A673 (cell line): Measurements from ENCODE around the gene TDO2. TPM values are rescaled to one million over a fixed set of nuclear protein-coding genes. Genes with fewer than 3 reads are reported as not detected.
"Not testable (repeated sequence)": the region's sequence is repeated elsewhere in the genome, so short reads cannot be mapped to it uniquely, and the experiment has no call there.

Source experiments
- BruUV-seq: library from RNA; stranded (reverse); fragments of 400-500 nt; replicated peaks from 2 replicates; lab custom pipeline; 2021; lab: Mats Ljungman, UMichigan
- CTCF ChIA-PET: fragments of 300-600 bp; sonication (Branson Sonifier 250); formaldehyde crosslinking; loops from one replicate; lab custom pipeline; 2022; ENCODE audit warnings: antibody characterized with exemption; lab: Charles Lee
- POLR2A ChIA-PET: fragments of 300-600 bp; sonication (Branson Sonifier 250); formaldehyde crosslinking; loops from one replicate; lab custom pipeline; 2022; ENCODE audit warnings: antibody characterized with exemption; ENCODE audit not compliant: low non-redundant PET; lab: Charles Lee
- DNase-seq: peaks from one replicate; pipeline ENCODE4 v3.0.0-alpha.2; 2015; ENCODE audit warnings: low spot score
- H3K27ac ChIP-seq: fragments of 200-600 bp; sonication (generic); 2 replicates; pipeline ENCODE4 v1.5.1; 2016; ENCODE audit warnings: mixed run types, low read depth, mild to moderate bottlenecking, mixed read lengths, antibody characterized with exemption, low read length; ENCODE audit not compliant: poor library complexity, severe bottlenecking
- H3K27me3 ChIP-seq: fragments of 200-600 bp; sonication (generic); replicated peaks from 2 replicates; pipeline ENCODE4 v1.6.1; 2017; ENCODE audit warnings: mixed run types, low read depth, mild to moderate bottlenecking, mixed read lengths, antibody characterized with exemption, low read length; ENCODE audit not compliant: insufficient read depth, poor library complexity
- H3K36me3 ChIP-seq: fragments of 200-600 bp; sonication (generic); 2 replicates; pipeline ENCODE4 v1.6.1; 2016; ENCODE audit warnings: mixed run types, mild to moderate bottlenecking, mixed read lengths, antibody characterized with exemption, low read length; ENCODE audit not compliant: insufficient read depth, poor library complexity, severe bottlenecking
- H3K4me1 ChIP-seq: fragments of 200-600 bp; sonication (generic); 2 replicates; pipeline ENCODE4 v1.6.1; 2017; ENCODE audit warnings: mixed run types, mild to moderate bottlenecking, mixed read lengths, antibody characterized with exemption, low read length; ENCODE audit not compliant: insufficient read depth, poor library complexity, severe bottlenecking
- H3K4me3 ChIP-seq: fragments of 200-600 bp; sonication (generic); 2 replicates; pipeline ENCODE4 v1.5.1; 2016; ENCODE audit warnings: low read depth, mixed run types, mild to moderate bottlenecking, mixed read lengths, low read length; ENCODE audit not compliant: poor library complexity, severe bottlenecking
- H3K9me3 ChIP-seq: fragments of 200-600 bp; sonication (generic); 2 replicates; pipeline ENCODE4 v1.6.1; 2016; ENCODE audit warnings: mixed run types, low read depth, mild to moderate bottlenecking, mixed read lengths, antibody characterized with exemption, low read length; ENCODE audit not compliant: poor library complexity, severe bottlenecking
- CTCF ChIP-seq: fragments of 300-800, 200-600 bp; sonication (generic); conservative IDR thresholded peaks from 2 replicates; pipeline ENCODE4 v1.5.1; 2017; ENCODE audit warnings: low read depth, mild to moderate bottlenecking, antibody characterized with exemption, low read length, moderate library complexity, mixed read lengths
- EZH2 ChIP-seq: fragments of 200-600 bp; sonication (generic); IDR thresholded peaks from 2 replicates; pipeline ENCODE4 v1.6.1; 2017; ENCODE audit warnings: borderline replicate concordance, low read depth, mild to moderate bottlenecking, mixed read lengths, antibody characterized with exemption, low read length; ENCODE audit not compliant: poor library complexity, severe bottlenecking
- intact Hi-C: fragments of 100-400 bp; cut with micrococcal nuclease; formaldehyde crosslinking; loops from one replicate; pipeline ENCODE4 v1.10.0; 2022; ENCODE audit not compliant: unreplicated experiment
- total RNA-seq: library from RNA; stranded (reverse); gene quantifications from 2 replicates; pipeline ENCODE4 v1.2.3, GENCODE V29; 2021

TDO2 gene
- total RNA-seq, 1 experiment from 2014 or later: 1.0 TPM

GRCh38 chr4:155889031-155889793 is 14.3 kb upstream of the TDO2 start:
- peak; percentile 67 for DNase-seq
- POLR2A ChIA-PET: no interaction called here
- intact Hi-C loops: no loop called here
- H3K4me3 ChIP-seq: no peak overlapping the region
- H3K36me3 ChIP-seq: no peaks in the 10 kb centered on the region
- no peaks in the 10 kb centered on the region for H3K9me3 ChIP-seq
- H3K27ac ChIP-seq: no peak overlapping the region
- CTCF ChIA-PET: no interaction called here
- no peaks in the 10 kb centered on the region for H3K27me3 ChIP-seq
- TF ChIP-seq EZH2 (no peak), CTCF (no peak)
- BruUV-seq: no TSS peak
- H3K4me1 ChIP-seq: peaks cover 11% of the 10 kb centered on the region

GRCh38 chr4:155889946-155890345 is 13.6 kb upstream of the TDO2 start:
- ChIA-PET POLR2A (no interaction called here), CTCF (no interaction called here)
- BruUV-seq: no TSS peak
- H3K27me3 ChIP-seq: no peaks in the 10 kb centered on the region
- intact Hi-C loops: no loop called here
- no peaks in the 10 kb centered on the region for H3K9me3 ChIP-seq
- H3K27ac ChIP-seq: no peak overlapping the region
- peaks cover 11% of the 10 kb centered on the region for H3K4me1 ChIP-seq
- DNase-seq: no peak
- TF ChIP-seq EZH2 (no peak), CTCF (no peak)
- no peaks in the 10 kb centered on the region for H3K36me3 ChIP-seq
- no peak overlapping the region for H3K4me3 ChIP-seq

- no peak for TF ChIP-seq CTCF
- no peak for TF ChIP-seq EZH2
- Histone ChIP-seq H3K36me3 (no peaks in the 10 kb centered on the region), H3K4me1 (peaks cover 11% of the 10 kb centered on the region), H3K9me3 (no peaks in the 10 kb centered on the region), H3K27me3 (no peaks in the 10 kb centered on the region), H3K27ac (no peak overlapping the region), H3K4me3 (no peak overlapping the region)
- intact Hi-C loops: no loop called here
- POLR2A ChIA-PET: no interaction called here
- peak; percentile 17 for DNase-seq
- no TSS peak for BruUV-seq
- CTCF ChIA-PET: no interaction called here
Observed at GRCh38 chr4:155891058-155891457, 12.4 kb upstream of the TDO2 start.

GRCh38 chr4:155898371-155898770 is 5.1 kb upstream of the TDO2 start:
- H3K36me3 ChIP-seq, H3K9me3 ChIP-seq, CTCF ChIA-PET, H3K4me1 ChIP-seq, intact Hi-C loops, BruUV-seq, DNase-seq, H3K27me3 ChIP-seq, H3K4me3 ChIP-seq, H3K27ac ChIP-seq, POLR2A ChIA-PET: not testable (repeated sequence)
